GM12875 (cell line): Measurements from ENCODE around the gene DLL3.

Source experiments
- H3K4me3 ChIP-seq: one replicate; pipeline ENCODE4 v1.5.1; 2011; ENCODE audit warnings: low read depth, low read length, control low read depth
- TF ChIP-seq, protein P1 (sequence below): IDR thresholded peaks from 2 replicates; pipeline ENCODE4 v1.5.1; 2011; ENCODE audit warnings: low read depth, mild to moderate bottlenecking, control low read depth, inconsistent platforms, low read length, moderate library complexity, borderline replicate concordance; ENCODE audit not compliant: insufficient read depth

The DLL3 gene

GRCh38 chr19:39532233-39533002, 33.7 kb downstream of the DLL3 start, which contains the start of gene EID2B:
Gene EID2B, minus strand, starts transcription at chr19:39532852. Its CDS starts 50 bp downstream, at chr19:39532802.
- TF ChIP-seq, protein P1, sequence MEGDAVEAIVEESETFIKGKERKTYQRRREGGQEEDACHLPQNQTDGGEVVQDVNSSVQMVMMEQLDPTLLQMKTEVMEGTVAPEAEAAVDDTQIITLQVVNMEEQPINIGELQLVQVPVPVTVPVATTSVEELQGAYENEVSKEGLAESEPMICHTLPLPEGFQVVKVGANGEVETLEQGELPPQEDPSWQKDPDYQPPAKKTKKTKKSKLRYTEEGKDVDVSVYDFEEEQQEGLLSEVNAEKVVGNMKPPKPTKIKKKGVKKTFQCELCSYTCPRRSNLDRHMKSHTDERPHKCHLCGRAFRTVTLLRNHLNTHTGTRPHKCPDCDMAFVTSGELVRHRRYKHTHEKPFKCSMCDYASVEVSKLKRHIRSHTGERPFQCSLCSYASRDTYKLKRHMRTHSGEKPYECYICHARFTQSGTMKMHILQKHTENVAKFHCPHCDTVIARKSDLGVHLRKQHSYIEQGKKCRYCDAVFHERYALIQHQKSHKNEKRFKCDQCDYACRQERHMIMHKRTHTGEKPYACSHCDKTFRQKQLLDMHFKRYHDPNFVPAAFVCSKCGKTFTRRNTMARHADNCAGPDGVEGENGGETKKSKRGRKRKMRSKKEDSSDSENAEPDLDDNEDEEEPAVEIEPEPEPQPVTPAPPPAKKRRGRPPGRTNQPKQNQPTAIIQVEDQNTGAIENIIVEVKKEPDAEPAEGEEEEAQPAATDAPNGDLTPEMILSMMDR = peak; percentile 99

GRCh38 chr19:39533003-39533512, 34.3 kb downstream of the DLL3 start:
- TF ChIP-seq, protein P1 = no peak
- no peak overlapping the region for H3K4me3 ChIP-seq

More at GRCh38 chr19:39532233-39533002, 33.7 kb downstream of the DLL3 start, which contains the start of gene EID2B:
- H3K4me3 ChIP-seq = peak within 1 kb of the TSS; percentile 100

- TF ChIP-seq, protein P1 = no peak
- no peak overlapping the region for H3K4me3 ChIP-seq
These were observed 35.0 kb downstream of the DLL3 start for GRCh38 chr19:39533791-39534190.

DNA sequence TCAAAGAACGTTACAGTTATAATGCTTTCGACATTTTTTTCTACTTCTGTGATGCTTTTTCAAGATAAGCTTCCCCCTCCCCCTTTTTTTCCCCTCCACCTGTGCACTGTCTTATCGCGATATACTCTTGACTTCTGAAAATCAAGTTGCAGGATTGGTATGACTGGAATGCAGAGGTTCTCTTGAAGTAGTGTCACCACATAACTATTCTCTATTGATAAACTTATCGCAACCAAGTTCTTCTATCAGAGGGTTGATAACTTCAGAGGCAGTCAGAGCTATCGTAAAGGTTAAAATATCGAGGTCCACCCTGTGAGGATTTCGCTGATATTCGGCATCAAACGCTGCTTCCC, 40.4 kb downstream of the DLL3 start:
- TF ChIP-seq, protein P1 = no peak

DNA sequence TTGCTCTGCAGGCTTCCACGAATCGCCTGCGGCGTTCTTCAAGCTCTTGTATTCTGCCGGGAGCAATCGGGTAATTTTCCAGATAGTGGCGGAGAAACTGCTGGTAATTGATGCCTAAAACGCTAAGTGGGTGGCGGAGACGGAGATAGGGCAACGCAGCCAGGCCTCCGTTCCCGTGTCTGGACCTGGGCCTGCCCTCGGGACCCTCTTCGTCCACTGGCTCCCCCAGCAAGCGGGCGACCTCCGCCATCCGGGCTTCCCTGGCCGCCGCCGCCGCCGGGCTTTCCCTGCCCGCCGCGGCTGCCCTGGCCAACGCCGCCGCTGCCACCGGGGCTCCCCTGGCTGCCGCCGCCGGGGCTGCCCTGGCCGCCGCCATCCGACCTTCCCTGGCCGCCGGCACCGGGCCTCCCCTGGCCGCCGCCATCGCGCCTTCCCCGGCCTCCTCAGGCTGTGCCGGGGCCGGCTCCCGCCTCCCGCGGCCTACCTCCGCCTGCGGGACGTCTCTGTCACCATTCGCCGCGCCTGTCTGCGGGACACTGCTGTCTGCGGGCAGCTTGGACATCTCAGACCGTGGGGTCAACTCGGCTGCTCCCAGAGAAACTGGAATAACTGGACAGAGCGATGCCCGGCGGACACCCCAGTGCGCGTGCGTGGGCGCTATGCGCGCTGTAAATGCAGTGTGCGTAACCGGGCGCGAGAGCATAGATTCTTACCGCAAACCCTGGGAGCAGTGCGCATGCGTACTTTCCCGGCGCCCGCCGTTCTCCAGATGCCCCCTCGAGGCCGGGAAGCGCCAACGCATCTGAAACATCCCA, 41.0 kb downstream of the DLL3 start, which contains the start of gene EID2:
EID2 (minus strand) TSS at position 644 of the 815 bp plus-strand sequence; CDS start at position 562, 82 bp downstream.
- H3K4me3 ChIP-seq = peak within 1 kb of the TSS; percentile 83
- TF ChIP-seq, protein P1 = peak; percentile 88

More for the DNA sequence above, 40.4 kb downstream of the DLL3 start:
- peak overlapping the region; percentile 83 for H3K4me3 ChIP-seq

DNA sequence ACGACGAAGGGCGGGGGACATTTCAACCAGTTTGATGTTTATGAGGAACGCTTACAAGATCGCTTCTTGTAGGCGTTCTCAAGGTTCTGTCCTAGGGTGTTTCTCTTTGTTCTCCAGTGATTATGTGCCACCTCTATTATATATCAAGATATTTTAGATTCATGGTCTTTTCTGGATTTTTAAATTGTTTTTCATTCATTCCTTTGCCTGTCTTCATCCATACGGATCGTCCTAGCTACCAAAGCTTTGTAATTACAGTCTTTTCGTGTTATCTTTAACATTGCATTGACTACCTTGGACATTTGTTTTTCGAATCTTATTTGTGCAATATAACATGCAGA, 41.6 kb downstream of the DLL3 start:
- no peak overlapping the region for H3K4me3 ChIP-seq
- TF ChIP-seq, protein P1 = no peak
